HCT116 (cell line): ENCODE data around the gene GRIN2A. TPM values are rescaled to one million over a fixed set of nuclear protein-coding genes. Genes with fewer than 3 reads are reported as not detected.

Source experiments
- ATAC-seq: fragments of 200-7000 bp; cut with Tn5 transposase; 2 replicates; pipeline ENCODE4 v1.9.1; 2020; ENCODE audit warnings: mild to moderate bottlenecking, moderate library complexity
- BruUV-seq: library from RNA; stranded (reverse); fragments of 400-500 nt; replicated peaks from 2 replicates; lab custom pipeline; 2021; lab: Mats Ljungman, UMichigan
- CTCF ChIA-PET: fragments of 300-600 bp; sonication (Branson Sonifier 250); formaldehyde crosslinking; loops from one replicate; lab custom pipeline; 2021; ENCODE audit warnings: antibody characterized with exemption; lab: Charles Lee
- POLR2A ChIA-PET: fragments of 300-600, 350-600 bp; sonication (Branson Sonifier 250); formaldehyde crosslinking; loops from one replicate; lab custom pipeline; 2021; ENCODE audit warnings: antibody characterized with exemption; lab: Charles Lee
- RAD21 ChIA-PET, 2 experiments: fragments of 300-600 bp; sonication (Branson Sonifier 250); formaldehyde crosslinking; loops; one replicate each; lab custom pipeline; 2023; ENCODE audit warnings: low total read pairs in 2 of 2; ENCODE audit not compliant: uncharacterized antibody in 2 of 2, unreplicated experiment in 2 of 2, low non-redundant PET in 1 of 2; lab: Charles Lee
- DNase-seq: peaks from one replicate; pipeline ENCODE4 v3.0.0-alpha.2; 2010; ENCODE audit warnings: low read depth, low spot score
- H2AFZ ChIP-seq: fragments of 200-600 bp; shearing (Covaris generic), sonication (generic); 2 replicates; pipeline ENCODE4 v1.6.1; 2017; ENCODE audit warnings: low read depth, mixed run types, mixed read lengths, antibody characterized with exemption, low read length; ENCODE audit not compliant: poor library complexity, severe bottlenecking
- H3K27ac ChIP-seq: 2 replicates; pipeline ENCODE4 v1.5.1; 2012; ENCODE audit warnings: low read depth, low read length
- H3K27me3 ChIP-seq: fragments of 200-600 bp; sonication (generic); 2 replicates; pipeline ENCODE4 v1.6.1; 2016; ENCODE audit warnings: mixed run types, low read length, mixed read lengths; ENCODE audit not compliant: insufficient read depth
- H3K36me3 ChIP-seq, 2 experiments: fragments of 200-500 bp in 1 of 2; fragments of 200-600 bp in 1 of 2; sonication (Bioruptor generic) in 1 of 2; sonication (generic) in 1 of 2; 2 replicates each; pipeline versions ENCODE4 v1.5.1 to v1.6.1; 2014 to 2016; ENCODE audit warnings: low read length in 2 of 2, inconsistent platforms in 1 of 2, mixed read lengths in 1 of 2, mixed run types in 1 of 2; ENCODE audit not compliant: insufficient read depth in 2 of 2, control insufficient read depth in 1 of 2
- H3K4me1 ChIP-seq, 2 experiments: fragments of 200-600 bp in 1 of 2; sonication (generic) in 1 of 2; 2 replicates each; pipeline versions ENCODE4 v1.5.1 to v1.6.1; 2012 to 2017; ENCODE audit warnings: low read length in 2 of 2, inconsistent platforms in 1 of 2, mild to moderate bottlenecking in 1 of 2, mixed read lengths in 1 of 2, mixed run types in 1 of 2, moderate library complexity in 1 of 2; ENCODE audit not compliant: insufficient read depth in 2 of 2, control insufficient read depth in 1 of 2
- H3K4me2 ChIP-seq: fragments of 200-600 bp; sonication (generic); 2 replicates; pipeline ENCODE4 v1.6.1; 2017; ENCODE audit warnings: mixed run types, low read length, mixed read lengths
- H3K4me3 ChIP-seq, 2 experiments: fragments of 200-600 bp in 1 of 2; sonication (generic) in 1 of 2; replicated peaks in 1 of 2; 2 replicates each; pipeline ENCODE4 v1.5.1; 2011 to 2016; ENCODE audit warnings: low read length in 2 of 2, control low read depth in 1 of 2, low read depth in 1 of 2, mild to moderate bottlenecking in 1 of 2, mixed read lengths in 1 of 2, mixed run types in 1 of 2
- H3K79me2 ChIP-seq: fragments of 200-600 bp; sonication (generic); 2 replicates; pipeline ENCODE4 v1.6.1; 2017; ENCODE audit warnings: mild to moderate bottlenecking, mixed run types, low read length, moderate library complexity, mixed read lengths; ENCODE audit not compliant: insufficient read depth
- H3K9ac ChIP-seq: fragments of 200-600 bp; sonication (generic); 2 replicates; pipeline ENCODE4 v1.6.1; 2016; ENCODE audit warnings: low read length, mixed read lengths
- H3K9me2 ChIP-seq: fragments of 200-600 bp; sonication (generic), shearing (Covaris generic); 2 replicates; pipeline ENCODE4 v1.6.1; 2017; ENCODE audit warnings: mixed run types, mild to moderate bottlenecking, moderate library complexity; ENCODE audit not compliant: insufficient read depth
- H3K9me3 ChIP-seq, 2 experiments: fragments of 200-500 bp in 1 of 2; fragments of 200-600 bp in 1 of 2; sonication (Bioruptor generic) in 1 of 2; sonication (generic) in 1 of 2; 2 replicates each; pipeline ENCODE4 v1.6.1; 2014 to 2017; ENCODE audit warnings: low read length in 2 of 2, mixed read lengths in 2 of 2, inconsistent platforms in 1 of 2, low read depth in 1 of 2, mild to moderate bottlenecking in 1 of 2, mixed run types in 1 of 2, moderate library complexity in 1 of 2; ENCODE audit not compliant: control insufficient read depth in 1 of 2, insufficient read depth in 1 of 2
- H4K20me1 ChIP-seq: fragments of 200-600 bp; sonication (generic), shearing (Covaris generic); 2 replicates; pipeline ENCODE4 v1.6.1; 2017; ENCODE audit warnings: mixed run types, mild to moderate bottlenecking, moderate library complexity; ENCODE audit not compliant: insufficient read depth
- CBX3 ChIP-seq: IDR thresholded peaks from 2 replicates; pipeline ENCODE4 v1.6.1; 2012; ENCODE audit warnings: low read depth
- EGR1 ChIP-seq: IDR thresholded peaks from 2 replicates; pipeline ENCODE4 v1.6.1; 2012; ENCODE audit warnings: low read depth
- ELF1 ChIP-seq: IDR thresholded peaks from 2 replicates; pipeline ENCODE4 v1.6.1; 2012; ENCODE audit warnings: low read depth, borderline replicate concordance
- EZH2phosphoT487 ChIP-seq: fragments of 200-600 bp; IDR thresholded peaks from 2 replicates; pipeline ENCODE4 v1.6.1; 2018; ENCODE audit warnings: antibody characterized with exemption, borderline replicate concordance
- FOSL1 ChIP-seq: IDR thresholded peaks from 2 replicates; pipeline ENCODE4 v1.6.1; 2012; ENCODE audit warnings: low read depth
- JUND ChIP-seq: IDR thresholded peaks from 2 replicates; pipeline ENCODE4 v1.6.1; 2012
- MAX ChIP-seq: IDR thresholded peaks from 2 replicates; pipeline ENCODE4 v1.6.1; 2012
- POLR2A ChIP-seq: IDR thresholded peaks from 2 replicates; pipeline ENCODE4 v1.7.0; 2011; ENCODE audit warnings: borderline replicate concordance; ENCODE audit not compliant: insufficient read depth, insufficient read length; ENCODE audit errors: extremely low read depth
- POLR2AphosphoS5 ChIP-seq: IDR thresholded peaks from 2 replicates; pipeline ENCODE4 v1.6.1; 2011; ENCODE audit warnings: mild to moderate bottlenecking, low read depth, low read length, moderate library complexity
- RAD21 ChIP-seq: IDR thresholded peaks from 2 replicates; pipeline ENCODE4 v1.6.1; 2012; ENCODE audit warnings: low read depth, mild to moderate bottlenecking
- SIN3A ChIP-seq: IDR thresholded peaks from 2 replicates; pipeline ENCODE4 v1.6.1; 2012; ENCODE audit warnings: low read depth
- SRF ChIP-seq: IDR thresholded peaks from 2 replicates; pipeline ENCODE4 v1.6.1; 2012; ENCODE audit warnings: low read depth
- TCF7L2 ChIP-seq: IDR thresholded peaks from 2 replicates; pipeline ENCODE4 v1.7.0; 2011; ENCODE audit warnings: borderline replicate concordance, inconsistent platforms; ENCODE audit not compliant: insufficient read depth, insufficient read length; ENCODE audit errors: extremely low read depth
- ZBTB33 ChIP-seq: IDR thresholded peaks from 2 replicates; pipeline ENCODE4 v1.6.1; 2011; ENCODE audit warnings: mild to moderate bottlenecking, low read length, moderate library complexity; ENCODE audit not compliant: insufficient replicate concordance; ENCODE audit errors: extremely low read depth
- ZFX ChIP-seq: fragments of 450-650 bp; IDR thresholded peaks from 2 replicates; pipeline ENCODE4 v1.6.1; 2017
- intact Hi-C: fragments of 100-400 bp; cut with micrococcal nuclease; formaldehyde crosslinking; loops from 2 replicates; pipeline ENCODE4 v1.10.0; 2022
- total RNA-seq: library from RNA; stranded (reverse); gene quantifications from one replicate; pipeline ENCODE4 v1.2.1, GENCODE V29; 2021; ENCODE audit not compliant: unreplicated experiment

GRIN2A gene
- total RNA-seq, 1 experiment from 2014 or later: 0.02 TPM

DNA sequence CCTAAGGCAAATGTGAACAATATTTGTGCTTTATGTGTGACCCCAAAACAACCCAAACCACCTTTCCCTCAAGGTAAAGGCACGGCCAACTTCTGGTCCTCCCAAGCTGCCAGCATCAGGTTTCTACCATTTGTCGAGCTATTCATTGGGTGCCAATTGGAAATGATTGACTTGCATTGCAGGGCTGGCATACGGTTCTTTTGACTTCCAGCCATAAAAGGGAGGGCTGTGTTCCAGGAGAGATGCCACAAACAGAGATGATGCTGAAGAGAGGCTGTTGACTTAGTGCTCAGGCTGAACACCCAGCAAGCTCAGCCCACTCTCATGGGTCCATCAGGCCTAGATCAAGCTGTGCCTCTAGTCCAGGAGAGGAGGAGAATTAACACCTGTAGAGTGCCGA, 252.4 kb downstream of the GRIN2A start:
- Histone ChIP-seq H3K27ac (no peak overlapping the region), H3K9me2 (no peaks in the 10 kb centered on the region), H2AFZ (no peak overlapping the region), H3K79me2 (no peaks in the 10 kb centered on the region), H3K27me3 (peaks cover 26% of the 10 kb centered on the region)
- ChIA-PET CTCF (no interaction called here), RAD21 (no interaction called here)
- TF ChIP-seq POLR2AphosphoS5 (no peak), MAX (no peak), ZBTB33 (no peak), EGR1 (no peak), EZH2phosphoT487 (no peak), RAD21 (no peak), POLR2A (no peak), SIN3A (no peak), SRF (no peak), FOSL1 (no peak), ELF1 (no peak), ZFX (no peak), JUND (no peak), CBX3 (no peak), TCF7L2 (no peak)
- TF ChIP-seq, all 23 proteins: peak for 0
- H3K36me3 ChIP-seq: no peaks in the 10 kb centered on the region
- DNase-seq (no peak), ATAC-seq (no peak)
- no peaks in the 10 kb centered on the region for H3K9me3 ChIP-seq
- no peak overlapping the region for H3K4me3 ChIP-seq
- no peaks in the 10 kb centered on the region for H3K4me1 ChIP-seq
- BruUV-seq: no TSS peak
- no peaks in the 10 kb centered on the region for H4K20me1 ChIP-seq
- no peak overlapping the region for H3K9ac ChIP-seq
- POLR2A ChIA-PET: no interaction called here
- H3K4me2 ChIP-seq: no peak overlapping the region
- intact Hi-C loops: no loop called here
